HG02840 (cell line): ENCODE results near the gene TUB.

ENCODE experiments used
- ATAC-seq: cut with Tn5 transposase; IDR thresholded peaks from one replicate; pipeline ENCODE4 v1.9.1; 2021; ENCODE audit warnings: mild to moderate bottlenecking, moderate library complexity, moderate number of reproducible peaks; ENCODE audit not compliant: unreplicated experiment, low FRiP score

TUB gene

DNA sequence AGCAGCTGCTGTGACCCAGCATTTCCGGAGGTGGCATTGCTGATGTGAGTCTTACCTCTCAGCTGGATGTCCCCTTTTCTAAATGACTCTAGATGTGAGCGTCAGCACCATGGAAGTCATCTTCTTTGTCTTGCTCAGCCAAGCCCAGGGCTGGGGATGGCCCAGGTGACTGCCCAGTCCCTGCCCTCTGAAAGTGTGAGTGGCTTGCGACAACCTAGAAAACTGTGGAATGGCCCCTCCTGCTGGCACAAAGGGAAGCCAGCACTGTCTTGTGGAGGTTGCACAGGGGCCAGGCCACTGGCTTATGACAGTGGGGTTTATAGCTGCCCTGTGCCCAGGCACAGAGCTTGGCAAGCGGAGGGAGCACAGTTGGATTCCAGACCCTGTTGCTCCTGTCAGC is 6.2 kb downstream of the TUB start:
- ATAC-seq: peak; percentile 36

GRCh38 chr11:8087756-8088155 is 6.7 kb downstream of the TUB start:
- no peak for ATAC-seq

GRCh38 chr11:8089791-8090510 is 8.9 kb downstream of the TUB start:
- ATAC-seq: no peak

DNA sequence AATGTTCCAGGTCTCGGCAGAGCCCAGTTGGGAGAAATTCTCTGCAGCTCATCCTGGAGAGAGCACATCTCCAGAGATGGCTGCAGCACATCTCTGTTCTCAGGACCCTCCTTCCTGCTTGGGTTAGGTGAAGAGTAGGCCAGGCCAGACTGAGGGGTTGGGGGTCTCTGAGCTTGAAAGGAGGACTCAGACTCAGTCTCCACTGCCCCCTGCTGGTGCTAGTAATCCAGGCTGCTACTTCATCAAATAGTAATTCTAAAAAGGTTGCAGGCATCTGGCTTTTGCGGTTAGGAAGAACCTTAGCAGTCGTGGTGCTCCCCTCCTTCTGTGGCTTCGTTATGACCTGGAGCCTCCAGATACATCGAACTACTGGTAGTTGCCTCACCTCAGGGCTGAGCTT is 9.7 kb downstream of the TUB start:
- no peak for ATAC-seq

GRCh38 chr11:8091721-8092120 is 10.7 kb downstream of the TUB start:
- ATAC-seq: no peak

- ATAC-seq: no peak
These were observed 11.8 kb downstream of the TUB start for GRCh38 chr11:8092587-8093424.

DNA sequence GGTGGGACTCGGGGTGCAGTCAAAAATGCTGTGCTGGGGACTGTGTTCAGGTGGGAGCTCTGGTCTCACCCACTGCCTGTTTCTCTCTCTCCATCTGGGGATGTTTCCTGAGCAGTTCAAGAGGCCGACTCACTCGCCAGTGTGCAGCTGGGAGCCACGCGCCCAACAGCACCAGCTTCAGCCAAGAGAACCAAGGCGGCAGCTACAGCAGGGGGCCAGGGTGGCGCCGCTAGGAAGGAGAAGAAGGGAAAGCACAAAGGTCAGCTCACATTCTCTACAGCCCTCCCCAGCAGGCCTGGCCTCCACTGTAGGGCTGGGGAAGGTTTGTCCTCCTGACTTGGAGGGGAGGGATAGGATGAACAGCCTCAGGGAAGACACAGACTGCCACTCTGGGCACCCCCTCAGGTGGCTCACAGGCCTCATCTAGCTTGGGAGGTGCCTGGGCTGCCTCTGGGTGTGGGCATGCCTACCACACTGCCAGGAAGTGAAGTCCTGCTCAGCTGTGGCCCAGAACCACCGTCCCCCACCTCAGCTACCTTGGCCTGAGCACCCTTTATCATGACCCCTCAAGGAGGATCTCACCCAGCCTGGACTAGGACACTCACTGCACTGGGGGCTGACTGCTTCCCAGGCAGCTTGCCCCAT is 13.0 kb downstream of the TUB start:
- ATAC-seq: no peak

DNA sequence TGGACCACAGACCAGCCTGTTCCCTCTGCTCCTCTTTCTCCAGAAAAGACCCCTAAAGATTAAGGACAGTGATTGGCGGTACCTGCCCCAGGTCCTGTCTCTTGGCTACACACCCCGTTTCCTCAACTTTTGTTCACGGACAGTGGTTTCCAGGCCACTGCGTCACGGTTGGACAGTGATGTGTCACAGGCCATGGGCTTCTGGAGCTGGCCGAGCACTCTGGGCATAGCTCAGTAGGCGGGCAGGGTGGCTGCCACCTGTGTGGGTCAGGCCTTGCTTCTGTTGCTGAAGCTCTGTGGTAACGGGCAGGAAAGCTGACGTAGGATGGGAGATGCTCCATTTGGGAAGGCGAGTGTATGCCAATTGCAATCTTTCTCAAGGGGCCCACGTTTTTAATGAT is 13.6 kb downstream of the TUB start:
- no peak for ATAC-seq

DNA sequence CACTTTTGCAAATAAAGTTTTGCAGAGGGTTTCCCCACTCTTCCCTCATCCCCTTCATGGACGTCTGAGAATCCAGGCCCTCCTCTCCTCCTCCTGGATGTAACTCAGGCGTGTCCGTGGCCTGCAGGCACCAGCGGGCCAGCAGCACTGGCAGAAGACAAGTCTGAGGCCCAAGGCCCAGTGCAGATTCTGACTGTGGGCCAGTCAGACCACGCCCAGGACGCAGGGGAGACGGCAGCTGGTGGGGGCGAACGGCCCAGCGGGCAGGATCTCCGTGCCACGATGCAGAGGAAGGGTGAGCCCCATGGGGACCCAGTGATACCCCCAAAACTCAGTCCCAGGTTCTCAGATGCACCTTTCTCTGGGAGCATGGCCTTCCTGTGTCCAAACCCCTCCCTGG is 14.4 kb downstream of the TUB start:
- no peak for ATAC-seq

- no peak for ATAC-seq
These were observed 15.0 kb downstream of the TUB start for GRCh38 chr11:8095806-8096522.

- no peak for ATAC-seq
These were observed 15.6 kb downstream of the TUB start for GRCh38 chr11:8096575-8096974.

- no peak for ATAC-seq
These were observed 16.1 kb downstream of the TUB start for GRCh38 chr11:8097062-8097461.

DNA sequence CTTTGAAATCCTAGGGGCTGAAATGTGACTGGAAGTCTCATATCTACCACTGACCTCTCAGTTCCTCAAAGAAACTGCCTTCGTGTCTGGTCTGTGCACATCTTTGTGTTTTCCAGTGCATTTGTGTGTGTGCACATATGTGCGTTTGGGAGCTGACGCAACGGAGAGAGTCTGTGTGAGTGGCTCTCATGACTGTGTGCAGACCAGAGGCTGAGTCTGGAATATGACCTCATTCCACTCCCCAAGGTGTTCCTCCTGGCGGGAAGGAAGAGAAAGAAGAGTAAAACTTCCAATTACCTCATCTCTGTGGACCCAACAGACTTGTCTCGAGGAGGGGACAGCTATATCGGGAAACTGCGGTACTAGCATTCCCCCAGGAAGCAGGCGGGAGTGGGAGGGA is 16.5 kb downstream of the TUB start:
- ATAC-seq: no peak

DNA sequence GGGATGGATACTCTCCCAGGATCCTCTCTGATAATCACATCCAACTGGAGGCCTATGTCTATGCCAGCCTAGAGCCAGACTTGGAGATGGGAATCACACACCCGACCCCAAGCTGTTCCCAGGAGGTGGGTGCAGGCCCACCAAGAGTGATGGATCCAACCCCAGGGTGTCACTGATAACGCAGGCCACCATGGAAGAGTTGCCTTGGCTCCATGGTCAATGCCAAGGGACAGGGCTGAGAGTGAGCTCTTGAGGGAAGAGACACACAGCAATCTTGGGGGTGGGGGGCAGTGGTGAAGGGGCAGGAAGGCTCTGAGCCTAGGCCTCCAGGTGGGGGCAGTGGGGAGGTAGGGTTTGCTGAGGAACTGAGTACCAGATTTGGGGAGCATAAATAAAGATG is 16.9 kb downstream of the TUB start:
- no peak for ATAC-seq

- no peak for ATAC-seq
These were observed 17.4 kb downstream of the TUB start for GRCh38 chr11:8098361-8098760.

DNA sequence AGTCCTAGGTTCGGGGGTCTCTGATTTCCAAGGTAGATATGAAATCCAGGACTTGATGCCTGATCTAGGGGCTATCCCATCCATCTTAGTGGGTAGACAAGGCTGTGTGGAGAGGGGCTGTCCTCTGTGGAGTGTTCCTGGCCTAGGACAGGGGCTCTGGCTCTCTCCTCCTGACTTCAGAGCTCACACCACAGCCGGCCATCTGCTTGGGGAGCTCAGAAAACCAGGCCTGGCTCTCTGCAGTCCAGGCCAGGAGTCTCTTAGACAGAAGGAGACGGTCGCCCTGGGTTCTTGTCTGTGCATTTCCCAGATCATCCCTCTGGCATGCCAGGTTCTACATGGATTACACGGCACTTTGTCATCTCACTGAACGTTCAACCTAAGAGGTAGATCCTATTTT is 17.9 kb downstream of the TUB start:
- ATAC-seq: no peak

- ATAC-seq: no peak
These were observed 18.4 kb downstream of the TUB start for GRCh38 chr11:8099291-8099899.

DNA sequence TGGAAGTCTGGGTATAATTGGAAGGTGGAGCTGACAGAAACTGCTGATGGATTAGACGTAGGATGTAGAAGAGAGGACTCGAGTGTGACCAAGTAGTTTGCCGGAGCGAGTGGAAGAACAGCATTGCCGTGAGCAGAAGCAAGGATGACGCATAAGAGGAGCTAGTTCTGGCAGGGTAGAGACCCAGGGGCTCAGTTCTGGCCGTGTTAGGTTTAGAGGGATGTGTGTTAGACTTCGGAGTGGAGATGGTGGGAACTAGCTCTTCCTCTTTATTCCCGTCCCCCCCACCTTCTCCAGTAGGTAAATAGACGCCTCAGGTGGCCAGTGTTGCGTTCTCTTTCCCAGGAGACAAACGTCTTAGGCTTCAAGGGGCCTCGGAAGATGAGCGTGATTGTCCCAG is 19.1 kb downstream of the TUB start:
- no peak for ATAC-seq

DNA sequence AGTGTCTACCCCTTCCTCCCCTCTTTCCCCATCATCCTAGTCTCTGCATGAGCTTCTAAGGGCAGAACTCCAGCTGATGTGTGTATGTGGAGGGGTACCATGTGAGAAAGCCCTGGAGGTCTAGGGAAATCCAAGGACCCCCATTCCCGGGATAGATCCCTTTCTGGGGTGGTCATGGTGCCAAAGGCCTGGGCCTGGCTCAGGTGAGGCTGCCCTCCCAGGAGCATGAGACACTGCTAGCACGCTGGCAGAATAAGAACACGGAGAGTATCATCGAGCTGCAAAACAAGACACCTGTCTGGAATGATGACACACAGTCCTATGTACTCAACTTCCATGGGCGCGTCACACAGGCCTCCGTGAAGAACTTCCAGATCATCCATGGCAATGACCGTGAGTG is 19.6 kb downstream of the TUB start:
- ATAC-seq: no peak

DNA sequence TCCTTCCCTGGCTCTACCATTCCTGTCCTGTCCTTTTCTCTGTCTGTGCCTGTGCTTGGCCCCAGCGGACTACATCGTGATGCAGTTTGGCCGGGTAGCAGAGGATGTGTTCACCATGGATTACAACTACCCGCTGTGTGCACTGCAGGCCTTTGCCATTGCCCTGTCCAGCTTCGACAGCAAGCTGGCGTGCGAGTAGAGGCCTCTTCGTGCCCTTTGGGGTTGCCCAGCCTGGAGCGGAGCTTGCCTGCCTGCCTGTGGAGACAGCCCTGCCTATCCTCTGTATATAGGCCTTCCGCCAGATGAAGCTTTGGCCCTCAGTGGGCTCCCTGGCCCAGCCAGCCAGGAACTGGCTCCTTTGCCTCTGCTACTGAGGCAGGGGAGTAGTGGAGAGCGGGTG is 20.4 kb downstream of the TUB start:
- no peak for ATAC-seq
